ENCODE measurements around the gene SLC6A6.

- TF ChIP-seq CTCF (IDR thresholded peaks at IDR 0.05) = no peak
- no peak for TF ChIP-seq POLR2A (IDR thresholded peaks at IDR 0.05)
Measured at GRCh38 chr3:14503033-14503705, 100.8 kb downstream of the SLC6A6 start.
